Stimulated activated CD4-positive, alpha-beta T cell treated with anti-CD3 and anti-CD28 coated beads, Interleukin-2, amount 100 ng/mL, for 24 hours (primary cell): ENCODE measurements around the gene LAMB1.
"Not testable (repeated sequence)": the region's sequence is repeated elsewhere in the genome, so short reads cannot be mapped to it uniquely, and the experiment has no call there.

Experiments
- DNase-seq, 2 donors: peaks; one replicate each; pipeline ENCODE4 v3.0.0-alpha.2; 2020

Gene LAMB1

GRCh38 chr7:108002726-108003598 lies at the start of gene LAMB1:
Gene LAMB1, minus strand, starts transcription at chr7:108003161. Its CDS starts 276 bp downstream, at chr7:108002885.
- peak in 1 of 2 donors; percentile 38 for DNase-seq

DNA sequence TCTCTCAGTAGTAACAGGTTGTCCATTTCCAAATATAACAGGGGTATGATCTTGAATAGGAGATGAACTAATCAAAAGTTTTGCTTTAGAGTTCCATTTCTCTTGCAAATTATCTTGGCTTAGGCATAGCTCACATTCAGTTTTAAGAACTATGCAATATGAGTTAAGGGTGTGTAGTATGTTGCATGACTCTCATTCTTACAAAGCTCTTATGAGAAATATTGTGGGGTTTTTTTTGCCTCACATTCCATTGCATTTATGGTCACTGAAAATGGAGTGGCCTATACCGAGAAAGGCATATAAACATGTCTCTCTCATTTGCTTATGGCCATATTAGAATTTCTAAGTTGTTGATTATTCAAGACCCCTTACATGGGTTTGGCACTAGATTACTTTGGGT lies 48.5 kb upstream of the LAMB1 start:
- DNase-seq = no peak

DNA sequence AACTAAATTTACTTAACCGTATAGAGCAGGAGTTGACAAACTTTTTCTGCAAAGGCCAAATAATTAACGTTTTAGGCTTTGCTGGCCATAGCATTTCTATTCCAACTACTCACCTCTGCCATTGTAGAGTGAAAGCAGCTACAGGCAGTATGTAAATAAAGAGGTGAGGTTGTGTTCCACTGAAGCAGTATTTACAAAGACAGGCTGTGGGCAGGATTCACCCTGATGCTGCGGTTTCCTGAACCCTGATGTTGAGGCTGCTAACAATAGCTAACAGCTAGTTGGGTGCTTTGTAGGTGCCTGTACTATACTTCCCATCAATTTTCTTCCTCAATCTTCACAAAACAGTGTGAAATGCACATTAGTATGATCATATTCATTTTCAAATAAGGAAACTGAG lies 47.0 kb upstream of the LAMB1 start:
- DNase-seq = no peak

DNA sequence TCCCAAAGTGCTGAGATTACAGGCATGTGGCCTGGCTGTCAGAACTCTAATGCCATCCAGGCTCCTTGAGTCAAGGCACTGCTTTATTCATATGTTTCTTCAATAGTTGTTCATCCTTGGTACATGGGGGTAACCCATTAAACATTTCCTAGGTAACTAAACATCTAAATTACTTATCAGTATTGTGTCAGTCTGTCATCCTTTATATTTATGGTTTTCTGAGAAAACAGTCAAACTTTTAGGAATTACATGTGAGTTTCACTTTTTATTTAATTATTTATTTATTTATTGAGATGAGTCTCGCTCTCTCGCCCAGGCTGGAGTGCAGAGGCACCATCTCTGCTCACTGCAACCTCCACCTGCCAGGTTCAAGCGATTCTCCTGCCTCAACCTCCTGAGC lies 45.5 kb upstream of the LAMB1 start:
- no peak for DNase-seq

DNA sequence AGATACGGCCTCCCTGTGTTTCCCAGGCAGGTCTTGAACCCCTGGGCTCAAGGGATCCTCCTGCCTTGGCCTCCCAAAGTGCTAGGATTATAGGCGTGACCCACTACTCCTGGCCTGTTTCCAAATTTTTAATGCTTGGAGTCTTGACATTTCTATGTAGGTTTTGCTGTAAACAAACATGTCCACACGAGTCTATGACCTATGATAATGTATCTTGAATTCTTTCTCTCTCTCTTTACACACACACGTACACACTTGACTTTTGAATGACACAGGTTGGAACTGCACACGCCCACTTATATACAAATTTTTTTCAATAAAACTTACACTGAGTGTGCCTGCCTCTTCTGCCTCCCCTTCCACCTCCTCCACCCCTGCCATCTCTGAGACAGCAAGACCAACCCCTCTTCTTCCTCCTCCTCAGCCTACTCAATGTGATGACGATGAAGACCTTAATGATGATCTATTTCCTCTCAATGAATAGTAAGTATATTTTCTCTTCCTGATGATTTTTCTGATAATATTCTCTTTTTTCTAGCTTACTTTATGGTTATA lies 44.1 kb upstream of the LAMB1 start:
- DNase-seq = no peak

DNA sequence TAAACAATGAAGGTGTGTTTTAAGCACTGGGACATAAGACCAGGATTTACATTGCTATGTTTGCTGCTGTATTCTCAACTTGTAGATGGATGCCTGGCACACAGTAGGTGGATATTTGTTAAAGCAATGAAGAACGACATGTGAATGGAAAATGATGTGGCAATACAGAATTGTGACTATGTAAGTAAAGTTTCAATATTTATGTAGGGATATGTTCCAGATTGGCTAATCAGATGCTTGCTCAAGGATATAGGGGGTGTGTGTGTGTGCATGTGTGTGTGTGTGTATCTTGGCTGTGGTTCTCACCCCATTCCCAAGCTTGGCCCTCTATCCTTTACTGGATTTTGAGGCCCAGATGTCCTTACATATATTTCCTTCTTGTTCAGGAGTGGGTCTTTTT lies 42.7 kb upstream of the LAMB1 start:
- DNase-seq = no peak

- no peak for DNase-seq
Measured at GRCh38 chr7:108045154-108045553, 42.2 kb upstream of the LAMB1 start.

DNA sequence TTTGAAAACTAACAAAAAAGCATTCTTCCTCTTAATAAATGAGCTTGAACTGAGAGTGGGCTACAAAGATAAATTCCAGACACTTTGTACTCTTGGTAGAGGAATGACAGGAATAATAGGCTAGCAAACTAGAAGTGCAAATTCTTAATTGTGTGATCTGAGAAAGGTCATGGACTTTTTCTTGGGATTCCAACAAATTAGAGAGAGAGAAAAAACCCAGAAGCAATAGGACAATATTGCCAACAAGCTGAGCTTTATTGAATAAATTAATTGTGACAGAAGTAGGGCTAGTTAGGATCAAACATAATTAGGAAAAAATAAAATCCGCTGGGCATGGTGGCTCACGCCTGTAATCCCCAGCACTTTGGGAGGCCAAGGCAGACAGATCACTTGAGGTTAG lies 41.4 kb upstream of the LAMB1 start:
- no peak for DNase-seq

DNA sequence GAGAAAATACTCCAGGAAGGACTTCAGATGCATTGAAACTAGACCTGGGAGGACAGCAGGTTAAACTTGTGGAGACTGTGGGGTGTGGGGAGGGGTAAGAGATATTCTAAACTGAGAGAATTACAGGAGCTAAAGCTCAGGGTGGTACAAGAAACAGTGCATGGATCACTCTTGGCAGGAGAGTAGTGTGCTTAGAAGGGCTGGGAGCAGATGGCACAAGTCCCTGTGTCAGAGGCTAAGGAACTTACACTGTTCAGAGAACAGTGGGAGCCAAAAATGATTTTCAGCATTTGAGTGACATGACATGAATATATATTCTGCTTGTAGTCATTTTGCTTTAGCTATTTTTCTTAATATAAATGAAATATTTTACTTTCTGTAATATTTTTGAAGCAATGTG lies 36.0 kb upstream of the LAMB1 start:
- no peak for DNase-seq

- DNase-seq = no peak
Measured at GRCh38 chr7:108037741-108038140, 34.8 kb upstream of the LAMB1 start.

GRCh38 chr7:108037140-108037539 lies 34.2 kb upstream of the LAMB1 start:
- DNase-seq = no peak

DNA sequence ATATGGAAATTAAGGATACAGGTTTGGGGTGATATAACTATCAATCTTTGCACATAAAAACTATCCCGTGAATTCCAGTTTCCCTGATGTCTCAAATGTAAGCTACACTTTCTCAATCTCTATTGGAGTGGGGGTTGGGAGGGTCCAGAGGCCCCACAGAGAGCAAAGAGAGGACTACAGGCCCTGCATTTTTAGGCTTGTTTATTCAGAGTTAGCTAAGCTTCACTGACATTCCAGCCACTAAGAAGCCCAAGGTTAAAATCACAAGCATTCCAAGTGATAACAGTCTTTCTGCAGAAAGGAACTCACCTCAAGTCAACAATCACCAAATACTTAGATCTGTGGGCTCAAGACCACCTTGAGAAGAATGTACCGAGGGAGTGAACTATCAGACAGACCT lies 31.6 kb upstream of the LAMB1 start:
- DNase-seq = no peak

DNA sequence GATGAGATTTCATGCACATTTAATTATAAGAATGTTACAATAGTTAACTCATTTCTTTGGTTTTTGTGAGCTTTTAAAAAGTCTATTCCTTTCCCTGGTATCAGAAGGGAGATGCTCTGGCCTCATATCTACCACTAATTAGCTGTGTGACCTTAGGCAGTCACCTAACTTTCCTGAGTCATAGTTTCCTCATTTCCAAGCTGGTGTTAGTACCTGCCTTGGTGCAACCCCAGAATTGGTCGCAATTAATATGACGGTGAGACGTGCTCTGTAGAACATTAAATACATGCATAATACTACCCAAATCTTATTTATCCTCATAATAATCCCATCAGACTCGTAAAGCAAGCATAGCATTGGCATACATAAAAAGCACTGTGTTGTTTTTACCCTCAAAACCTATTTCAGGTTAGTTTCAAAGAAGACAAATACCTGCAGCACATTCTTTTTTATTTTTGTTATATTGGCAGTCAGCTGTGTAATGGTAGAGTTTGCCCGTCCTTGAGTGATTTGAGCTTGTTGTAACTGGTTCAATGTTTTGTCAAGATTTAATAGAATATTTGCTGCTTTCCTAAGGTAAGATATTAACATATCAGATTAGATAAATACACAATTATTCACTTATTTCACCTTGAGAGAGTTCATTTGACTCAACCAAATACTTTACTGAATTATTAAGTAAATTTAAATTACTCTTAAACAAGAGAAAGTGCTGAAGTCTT lies 31.0 kb upstream of the LAMB1 start:
- no peak for DNase-seq

DNA sequence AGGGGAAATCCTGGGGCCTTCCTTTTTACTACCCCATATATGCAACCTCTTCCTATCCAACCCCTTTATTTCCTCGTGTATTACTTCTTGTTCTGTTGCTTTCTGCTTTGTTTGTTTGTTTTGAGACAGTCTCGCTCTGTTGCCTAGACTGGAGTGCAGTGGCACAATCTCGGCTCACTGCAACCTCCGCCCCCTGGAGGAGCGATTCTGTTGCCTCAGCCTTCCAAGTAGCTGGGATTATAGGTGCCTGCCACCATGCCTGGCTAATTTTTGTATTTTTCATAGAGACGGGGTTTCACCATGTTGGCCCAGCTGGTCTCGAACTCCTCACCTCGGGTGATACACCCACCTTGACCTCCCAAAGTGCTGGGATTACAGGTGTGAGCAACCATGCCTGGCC lies 30.3 kb upstream of the LAMB1 start:
- DNase-seq = not testable (repeated sequence)

- no peak for DNase-seq
Measured at GRCh38 chr7:108030516-108030915, 27.6 kb upstream of the LAMB1 start.

DNA sequence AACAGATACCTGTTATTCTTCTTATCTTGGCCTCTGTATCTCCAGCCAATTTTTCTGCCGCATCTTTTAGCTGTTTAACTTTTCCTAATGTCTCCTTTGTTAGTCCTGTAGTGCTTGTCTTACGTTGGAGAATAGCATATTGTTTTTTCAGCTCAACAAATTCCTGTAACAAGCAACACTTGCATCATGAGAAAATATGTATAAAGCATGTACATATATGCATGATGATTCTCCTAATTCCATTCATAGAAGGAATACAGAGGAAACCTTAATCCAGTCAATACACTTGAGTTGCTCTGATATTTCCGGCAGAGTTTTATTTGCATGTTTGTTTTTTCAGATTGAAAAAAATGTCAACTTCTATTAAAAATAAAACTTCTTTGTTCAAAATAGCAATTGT lies 26.1 kb upstream of the LAMB1 start:
- no peak for DNase-seq

- DNase-seq = no peak
Measured at GRCh38 chr7:108028111-108028510, 25.1 kb upstream of the LAMB1 start.

GRCh38 chr7:108027239-108027638 lies 24.3 kb upstream of the LAMB1 start:
- DNase-seq = no peak

DNA sequence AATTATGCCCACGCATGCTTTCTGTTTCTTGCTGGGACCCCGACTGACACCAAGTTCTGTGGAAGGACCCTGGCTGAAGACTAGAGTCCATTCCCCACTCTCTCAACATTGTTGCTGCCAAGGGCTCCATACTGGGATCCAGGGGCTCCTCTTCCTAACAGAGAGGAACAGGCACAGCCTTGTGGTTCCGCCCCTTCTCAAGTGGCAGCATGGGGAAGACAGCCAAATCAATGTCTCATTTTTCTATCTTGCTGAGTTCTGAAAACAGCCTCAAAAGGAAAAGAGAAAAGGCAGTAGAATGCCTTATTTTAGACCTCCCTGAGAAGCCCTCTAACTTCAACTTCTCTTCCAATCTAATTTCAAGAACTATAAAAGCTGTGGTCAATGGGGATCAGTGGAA lies 23.7 kb upstream of the LAMB1 start:
- DNase-seq = no peak

DNA sequence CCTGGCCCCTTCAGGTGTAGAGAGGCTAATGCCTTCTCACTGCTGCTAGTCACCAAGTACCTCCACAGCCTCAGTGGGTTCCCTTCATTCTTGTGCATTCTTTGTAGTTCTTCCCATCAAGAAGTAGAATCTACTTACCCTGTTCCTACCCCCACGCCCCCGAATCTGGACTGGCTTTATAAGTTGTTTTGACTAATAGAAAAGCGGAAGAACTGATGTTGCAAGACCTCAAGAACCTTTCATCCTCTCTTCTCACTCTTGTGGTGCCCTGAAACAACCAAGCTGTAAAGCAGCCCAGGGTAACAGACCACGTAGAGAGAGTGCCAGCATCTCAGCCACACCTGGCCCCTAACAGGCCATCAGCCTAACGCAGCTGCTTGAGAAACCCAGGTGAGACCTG lies 23.2 kb upstream of the LAMB1 start:
- DNase-seq = no peak

DNA sequence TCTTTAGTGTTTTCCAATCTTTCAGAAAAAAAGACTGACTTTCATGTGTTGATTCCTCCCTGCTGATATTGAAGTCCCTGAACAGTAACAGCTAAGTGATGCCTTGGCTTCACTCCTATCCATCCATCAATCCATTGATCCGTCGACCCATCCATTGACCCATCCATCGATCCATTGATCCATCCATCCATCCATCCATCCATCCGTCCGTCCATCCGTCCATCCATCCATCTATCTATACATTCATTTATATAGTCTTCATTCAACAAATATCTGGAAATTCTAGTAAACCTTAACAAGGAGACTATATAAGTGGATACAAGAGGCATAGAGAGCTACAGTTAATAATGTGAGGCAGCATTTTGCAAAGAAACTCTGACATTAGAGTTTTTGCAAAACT lies 21.6 kb upstream of the LAMB1 start:
- DNase-seq = no peak

DNA sequence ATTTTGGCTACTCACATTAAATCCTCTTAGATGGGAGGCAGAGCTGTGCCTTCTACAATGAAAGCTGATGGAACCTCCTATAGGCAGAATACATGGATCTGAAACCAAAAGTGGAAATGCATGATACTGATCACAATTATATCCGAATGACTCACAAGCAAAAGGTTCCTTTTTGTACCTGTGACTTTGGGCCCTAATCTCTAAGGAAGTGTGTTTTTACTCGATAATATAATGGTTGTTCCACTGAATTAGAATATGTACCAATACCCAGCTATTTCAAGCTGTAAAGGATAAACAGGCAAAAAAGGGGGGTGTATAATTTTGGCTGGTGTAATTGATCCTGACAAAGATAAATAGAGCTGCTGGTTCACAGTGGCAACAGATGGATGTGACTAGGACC lies 17.6 kb upstream of the LAMB1 start:
- no peak for DNase-seq

GRCh38 chr7:108018668-108019067 lies 15.7 kb upstream of the LAMB1 start:
- no peak for DNase-seq

DNA sequence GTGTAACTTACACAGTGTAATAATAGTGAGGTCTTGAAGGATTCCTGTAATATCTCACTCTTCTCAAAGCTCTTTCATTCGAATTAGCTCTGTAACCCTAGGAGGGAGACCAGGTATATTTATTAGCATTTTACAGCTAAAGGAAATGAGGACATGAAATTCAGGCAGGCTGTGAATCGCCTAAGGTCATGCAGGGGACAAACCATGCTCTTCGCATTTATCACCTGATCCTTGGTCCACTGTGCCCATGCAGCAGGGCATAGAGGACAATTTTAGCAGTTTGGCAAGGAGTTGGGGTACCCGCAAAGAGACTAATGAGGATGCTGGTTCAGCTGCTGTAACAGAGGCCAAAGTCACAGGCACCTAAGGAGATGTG lies 14.8 kb upstream of the LAMB1 start:
- no peak for DNase-seq
